Ectodermal cell (in vitro differentiated cells): Measurements from ENCODE around the gene CIZ1.

ENCODE experiments used
- H3K27ac ChIP-seq: 2 replicates; pipeline ENCODE4 v1.7.0; 2013; ENCODE audit warnings: mild to moderate bottlenecking, low read depth, low read length; ENCODE audit not compliant: insufficient read depth, poor library complexity, severe bottlenecking
- H3K27me3 ChIP-seq: 2 replicates; pipeline ENCODE4 v1.7.0; 2013; ENCODE audit warnings: mild to moderate bottlenecking, low read length; ENCODE audit not compliant: insufficient read depth, control insufficient read depth, poor library complexity, severe bottlenecking
- H3K36me3 ChIP-seq: one replicate; pipeline ENCODE4 v1.7.0; 2013; ENCODE audit warnings: low read length; ENCODE audit not compliant: control insufficient read depth, insufficient read depth
- H3K4me1 ChIP-seq: one replicate; pipeline ENCODE4 v1.7.0; 2013; ENCODE audit warnings: low read length; ENCODE audit not compliant: control insufficient read depth, insufficient read depth
- H3K4me3 ChIP-seq: 2 replicates; pipeline ENCODE4 v1.7.0; 2013; ENCODE audit warnings: low read depth, low read length, control low read depth; ENCODE audit not compliant: insufficient read depth
- H3K9me3 ChIP-seq: 2 replicates; pipeline ENCODE4 v1.7.0; 2013; ENCODE audit warnings: mild to moderate bottlenecking, low read length, moderate library complexity; ENCODE audit not compliant: control insufficient read depth
- WGBS, 2 experiments: methylation state at CpG; one replicate each; pipeline ENCODE4 v1.1.7; 2013; ENCODE audit warnings: missing lambda C conversion rate in 2 of 2; 5-methylcytosine and 5-hydroxymethylcytosine counted together

The CIZ1 gene

DNA sequence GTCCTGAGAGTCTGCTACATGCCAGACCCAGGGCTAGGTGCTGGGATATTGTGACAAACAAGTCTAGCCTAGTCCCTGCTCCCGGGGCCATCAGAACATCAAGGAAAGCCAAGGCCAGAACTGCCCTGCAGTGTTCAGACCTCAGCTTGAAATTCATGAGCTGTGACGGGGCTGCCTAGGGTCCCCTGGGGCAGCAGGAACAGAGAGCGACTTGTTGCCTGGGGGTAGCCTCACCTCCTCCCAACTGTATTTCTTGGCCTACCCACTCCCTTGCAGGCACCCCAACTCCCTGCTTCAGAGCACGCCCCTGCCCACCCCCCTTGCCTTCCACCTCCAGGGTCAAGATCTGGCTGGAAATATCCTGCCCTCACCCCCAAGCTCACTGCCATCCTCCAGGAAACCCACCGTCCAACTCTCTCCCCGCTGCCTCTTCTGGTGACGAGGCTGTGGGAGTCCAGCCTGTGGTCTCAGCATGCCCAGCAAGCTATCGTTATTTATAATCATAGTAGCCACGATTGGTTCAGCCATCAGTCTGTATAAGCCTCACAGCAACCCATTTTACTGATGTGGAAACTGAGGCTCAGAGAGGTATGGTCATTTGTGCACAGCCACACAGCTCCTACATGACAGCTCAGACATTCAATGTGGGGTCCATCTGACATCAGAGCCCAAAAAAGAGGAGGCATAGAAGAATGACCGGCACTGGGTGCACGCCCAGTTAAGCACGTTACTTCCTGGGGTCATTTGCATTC is 22.6 kb upstream of the CIZ1 start:
- no peaks in the 10 kb centered on the region for H3K36me3 ChIP-seq
- H3K4me1 ChIP-seq = peaks cover 9% of the 10 kb centered on the region
- no peak overlapping the region for H3K4me3 ChIP-seq
- H3K27ac ChIP-seq = no peak overlapping the region
- 93 to 95% methylated on average over 12 of the region's 12 CpGs for WGBS, 2 experiments
- no peaks in the 10 kb centered on the region for H3K27me3 ChIP-seq
- H3K9me3 ChIP-seq = no peaks in the 10 kb centered on the region

DNA sequence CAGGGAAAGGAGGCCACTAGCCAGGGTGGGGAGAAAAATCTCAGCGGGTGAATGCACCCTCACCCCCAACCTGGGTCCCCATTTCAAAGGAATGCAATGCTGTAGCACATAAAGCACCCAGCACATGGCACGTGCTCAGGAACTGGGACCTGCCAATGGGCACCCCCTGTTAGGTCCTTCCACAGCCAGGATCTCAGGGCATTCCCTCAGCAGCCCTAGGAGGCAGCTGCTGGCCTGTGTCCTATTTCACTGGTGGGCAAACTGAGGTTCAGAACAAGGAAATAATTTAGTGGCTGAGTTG is 20.6 kb upstream of the CIZ1 start:
- Histone ChIP-seq H3K9me3 (no peaks in the 10 kb centered on the region), H3K27me3 (no peaks in the 10 kb centered on the region), H3K4me3 (no peak overlapping the region), H3K4me1 (no peaks in the 10 kb centered on the region), H3K27ac (no peak overlapping the region), H3K36me3 (no peaks in the 10 kb centered on the region)
- 89 to 98% methylated on average over 2 of the region's 2 CpGs for WGBS, 2 experiments

DNA sequence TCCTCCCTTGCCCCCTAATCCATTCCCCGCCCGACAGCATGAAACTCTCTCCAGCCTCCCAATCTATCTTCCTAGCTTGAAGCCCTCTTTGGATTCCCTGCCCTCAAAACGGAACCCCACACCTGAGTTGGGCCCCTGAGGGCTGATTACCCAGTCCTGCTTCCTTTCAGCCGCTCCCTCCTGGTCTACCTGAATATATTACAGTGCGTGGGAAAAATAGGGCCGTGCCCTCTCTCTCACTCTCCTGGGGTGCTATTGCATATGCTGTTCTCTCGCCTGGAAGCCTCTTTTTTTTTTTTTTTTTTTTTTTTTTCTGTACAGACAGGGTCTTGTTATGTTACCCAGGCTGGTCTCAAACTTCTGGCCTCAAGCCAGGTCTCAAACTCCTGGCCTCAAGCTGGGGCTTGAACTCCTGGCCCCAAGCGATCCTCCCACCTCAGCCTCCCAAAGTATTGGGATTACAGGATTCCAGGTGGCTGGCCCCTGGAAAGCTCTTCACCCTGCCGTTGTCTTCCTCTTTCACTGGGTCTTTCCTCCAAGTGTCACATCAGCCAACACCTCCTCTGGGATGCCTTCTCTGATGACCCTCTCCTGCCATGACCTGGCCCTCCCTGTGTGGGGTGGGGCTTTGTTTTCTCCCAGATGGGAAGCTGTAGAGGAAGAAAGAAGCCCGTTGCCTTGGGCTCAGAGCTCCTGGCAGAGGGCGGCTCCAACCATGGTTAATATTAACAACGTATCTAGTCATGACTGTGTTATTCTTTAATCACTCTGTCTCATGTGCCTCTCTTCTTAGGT is 20.0 kb upstream of the CIZ1 start:
- Histone ChIP-seq H3K4me3 (no peak overlapping the region), H3K27ac (no peak overlapping the region), H3K4me1 (no peaks in the 10 kb centered on the region), H3K36me3 (no peaks in the 10 kb centered on the region), H3K9me3 (no peaks in the 10 kb centered on the region), H3K27me3 (no peaks in the 10 kb centered on the region)
- WGBS, 2 experiments = 89 to 92% methylated on average over 12 of the region's 12 CpGs

DNA sequence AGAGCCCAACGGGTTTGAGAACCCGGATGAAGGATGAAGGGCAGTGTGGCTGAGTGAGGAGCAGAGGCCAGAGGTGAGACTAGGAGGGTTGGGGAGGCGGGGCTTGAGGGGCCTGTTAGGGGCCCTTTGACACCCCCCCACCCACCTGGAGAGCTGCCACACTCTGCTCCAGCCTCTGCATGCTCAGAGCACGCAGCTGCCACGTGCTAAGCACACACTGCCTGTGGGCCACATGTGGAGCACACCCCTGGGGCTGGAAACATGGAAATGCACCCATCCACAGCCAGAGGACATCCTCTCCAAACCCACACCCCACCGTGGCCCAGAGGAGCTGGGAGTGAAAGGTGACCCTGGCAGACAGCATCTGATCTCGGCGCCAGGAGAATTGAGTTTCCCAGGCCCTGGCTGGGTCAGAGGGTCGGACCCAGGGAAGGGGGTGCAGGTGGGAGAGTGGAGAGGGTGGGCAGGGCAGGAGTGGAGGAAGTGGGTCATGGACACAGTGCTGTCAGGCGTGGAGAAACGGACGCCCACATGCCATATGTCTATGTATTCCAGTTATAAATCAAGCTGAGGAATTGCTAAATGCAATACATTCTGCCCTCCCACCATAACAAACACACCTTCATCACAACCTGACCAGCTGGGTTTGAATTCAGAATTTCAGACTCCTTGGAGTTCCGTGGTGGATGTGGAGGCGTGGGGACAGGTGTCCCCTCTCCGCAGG is 17.7 kb upstream of the CIZ1 start:
- no peak overlapping the region for H3K27ac ChIP-seq
- H3K4me3 ChIP-seq = no peak overlapping the region
- no peaks in the 10 kb centered on the region for H3K9me3 ChIP-seq
- H3K36me3 ChIP-seq = no peaks in the 10 kb centered on the region
- H3K27me3 ChIP-seq = no peaks in the 10 kb centered on the region
- 85 to 88% methylated on average over 15 of the region's 15 CpGs for WGBS, 2 experiments
- peaks cover 5% of the 10 kb centered on the region for H3K4me1 ChIP-seq

DNA sequence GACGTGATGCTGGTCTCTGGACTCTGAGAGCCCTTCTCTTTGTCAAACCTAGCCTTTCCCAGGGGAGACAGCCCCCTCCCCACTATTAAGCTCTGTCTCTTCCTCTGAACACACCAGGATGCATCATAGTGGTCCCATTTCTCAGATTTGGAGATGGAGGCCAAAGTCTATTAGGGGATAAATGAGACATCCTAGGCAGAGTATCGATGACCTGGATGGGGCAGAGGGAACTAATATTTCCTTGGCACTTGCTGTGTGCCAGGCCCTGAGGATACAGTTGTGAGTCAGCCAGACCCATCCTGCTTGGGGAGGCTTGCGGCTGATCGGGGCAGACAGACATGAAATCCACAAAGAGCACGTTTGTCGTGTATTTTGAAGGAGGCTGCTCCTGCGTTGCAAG is 17.0 kb upstream of the CIZ1 start:
- no peak overlapping the region for H3K4me3 ChIP-seq
- H3K36me3 ChIP-seq = no peaks in the 10 kb centered on the region
- no peak overlapping the region for H3K27ac ChIP-seq
- H3K27me3 ChIP-seq = no peaks in the 10 kb centered on the region
- no peaks in the 10 kb centered on the region for H3K9me3 ChIP-seq
- peaks cover 5% of the 10 kb centered on the region for H3K4me1 ChIP-seq
- 95 to 96% methylated on average over 7 of the region's 7 CpGs for WGBS, 2 experiments

DNA sequence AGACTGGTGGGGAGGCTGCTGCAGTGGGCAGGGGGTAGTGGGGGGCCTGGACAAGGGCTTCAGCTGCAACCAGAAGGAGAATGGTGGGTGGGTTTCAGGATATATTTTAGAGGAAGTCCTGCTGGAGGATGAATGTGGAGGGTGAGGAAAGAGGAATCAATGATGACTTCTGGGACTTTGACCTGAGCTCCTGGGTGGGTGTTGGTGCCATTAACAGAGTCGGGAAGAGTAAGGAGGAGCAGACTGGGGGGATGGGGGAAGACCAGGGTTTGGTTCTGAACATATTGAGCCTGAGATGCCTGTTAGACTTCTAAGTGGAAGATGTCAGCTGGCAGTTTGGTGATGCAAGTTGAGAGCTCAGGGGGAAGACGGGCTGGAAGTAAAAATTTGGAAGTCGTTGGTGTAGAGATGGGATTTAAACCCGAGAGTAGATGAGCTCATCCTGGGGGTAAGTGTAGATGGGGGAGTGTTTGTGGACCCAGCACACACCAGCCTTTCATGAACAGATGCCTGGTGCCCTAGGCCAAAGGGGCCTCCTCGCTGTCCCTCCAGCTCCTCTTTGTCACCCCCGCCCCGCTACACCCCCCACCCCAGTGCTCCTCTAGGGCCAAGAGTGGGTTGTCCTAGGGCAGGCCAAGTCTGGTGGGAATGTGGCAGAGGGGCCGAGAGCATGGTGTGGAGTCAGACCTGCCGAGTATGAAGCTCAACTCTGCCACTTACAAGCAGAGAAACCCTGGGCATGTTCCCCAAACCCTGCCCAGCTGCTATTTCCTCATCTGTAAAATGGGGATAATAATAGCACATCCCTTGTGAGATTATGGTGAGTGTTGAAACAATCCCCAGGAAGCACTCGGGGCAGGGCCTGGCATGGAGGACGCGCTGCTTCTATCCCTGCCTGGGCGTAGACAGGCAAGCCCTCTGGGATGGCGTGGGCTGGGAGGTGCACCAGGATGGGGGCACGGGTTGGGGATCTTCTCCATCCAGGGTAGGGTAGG is 15.8 kb upstream of the CIZ1 start:
- Histone ChIP-seq H3K27ac (no peak overlapping the region), H3K27me3 (no peaks in the 10 kb centered on the region), H3K9me3 (no peaks in the 10 kb centered on the region), H3K4me3 (no peak overlapping the region), H3K4me1 (peaks cover 5% of the 10 kb centered on the region), H3K36me3 (no peaks in the 10 kb centered on the region)
- 92 to 96% methylated on average over 14 to 15 of the region's 15 CpGs for WGBS, 2 experiments

DNA sequence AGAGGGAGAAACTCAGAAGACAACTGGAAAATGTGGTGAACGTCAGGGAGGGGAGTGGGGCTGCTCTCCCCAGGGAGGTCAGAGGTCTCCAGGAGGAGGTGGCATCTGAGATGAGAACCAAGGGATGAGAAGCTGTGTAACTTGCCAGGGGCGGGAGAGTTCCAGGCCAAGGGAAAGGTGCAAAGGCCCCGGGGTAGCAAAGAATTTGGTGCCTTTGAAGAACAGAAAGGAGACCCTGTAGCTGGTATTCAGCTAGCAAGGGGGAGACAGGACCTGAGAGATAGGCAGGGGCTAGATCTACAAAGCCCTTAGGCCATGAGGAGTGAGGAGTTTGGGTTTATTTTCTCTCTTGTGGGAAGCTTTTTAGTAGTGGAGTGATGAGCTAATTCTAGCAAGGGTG is 15.1 kb upstream of the CIZ1 start:
- H3K4me3 ChIP-seq = no peak overlapping the region
- 85 to 88% methylated on average over 3 of the region's 3 CpGs for WGBS, 2 experiments

DNA sequence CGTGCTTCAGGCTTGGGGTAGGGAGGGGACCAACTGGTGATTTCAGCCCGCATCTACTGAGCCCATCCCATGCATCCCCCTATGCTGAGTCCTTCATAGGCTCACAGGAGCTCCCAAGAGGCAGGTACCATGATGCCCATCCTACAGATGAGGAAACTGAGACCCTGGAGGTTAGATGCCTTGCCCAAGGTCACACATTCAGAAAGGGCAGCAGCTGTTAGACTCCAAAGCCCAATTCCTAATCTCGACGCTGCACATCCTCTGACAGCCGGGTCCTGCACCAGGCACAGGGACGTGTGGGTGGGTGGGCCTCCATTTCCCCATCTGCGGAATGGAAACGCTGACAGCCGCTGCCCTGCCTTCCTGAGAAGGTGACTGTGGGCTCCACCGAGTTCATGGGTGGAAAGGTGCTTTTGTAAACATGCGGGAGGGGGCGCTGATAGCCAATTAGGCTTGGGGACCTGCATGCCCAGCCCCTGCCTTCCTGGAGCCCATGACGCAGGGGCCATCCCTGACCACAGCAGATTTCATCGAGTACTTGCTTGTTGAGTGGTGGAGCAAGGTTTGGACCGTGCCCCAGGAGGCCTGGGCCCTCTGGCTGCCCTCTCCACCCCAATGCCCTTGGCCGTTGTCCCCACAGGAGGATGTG is 14.0 kb upstream of the CIZ1 start:
- H3K9me3 ChIP-seq = no peaks in the 10 kb centered on the region
- no peaks in the 10 kb centered on the region for H3K27me3 ChIP-seq
- peaks cover 5% of the 10 kb centered on the region for H3K4me1 ChIP-seq
- H3K4me3 ChIP-seq = no peak overlapping the region
- H3K36me3 ChIP-seq = no peaks in the 10 kb centered on the region
- WGBS, 2 experiments = 85 to 89% methylated on average over 16 of the region's 16 CpGs
- no peak overlapping the region for H3K27ac ChIP-seq

More for the DNA sequence above, 15.1 kb upstream of the CIZ1 start:
- no peak overlapping the region for H3K27ac ChIP-seq
- no peaks in the 10 kb centered on the region for H3K9me3 ChIP-seq
- H3K36me3 ChIP-seq = no peaks in the 10 kb centered on the region
- no peaks in the 10 kb centered on the region for H3K27me3 ChIP-seq
- peaks cover 5% of the 10 kb centered on the region for H3K4me1 ChIP-seq

DNA sequence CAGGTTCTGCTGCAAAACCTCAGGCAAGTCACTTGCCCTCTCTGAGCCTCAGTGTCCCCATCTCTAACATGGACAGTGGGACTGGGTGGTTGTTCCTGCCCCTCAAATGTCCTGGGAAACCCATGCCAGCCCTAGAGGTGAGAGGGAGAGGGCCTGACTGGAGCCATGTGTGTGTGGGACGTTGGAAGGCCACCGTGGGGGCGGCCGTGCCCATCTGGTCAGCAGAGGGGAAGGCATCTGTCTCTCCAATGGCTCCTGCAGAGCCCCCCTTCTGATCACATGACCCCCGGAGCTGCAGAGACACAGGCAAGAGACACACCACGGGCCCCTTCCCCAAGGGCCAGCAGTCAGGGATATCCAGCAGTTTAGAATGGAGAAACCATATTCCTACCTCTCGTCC is 13.5 kb upstream of the CIZ1 start:
- H3K4me1 ChIP-seq = peaks cover 5% of the 10 kb centered on the region
- WGBS, 2 experiments = 80 to 84% methylated on average over 7 of the region's 7 CpGs
- H3K27me3 ChIP-seq = no peaks in the 10 kb centered on the region
- no peak overlapping the region for H3K27ac ChIP-seq
- peak overlapping the region; percentile 56 for H3K4me3 ChIP-seq
- no peaks in the 10 kb centered on the region for H3K9me3 ChIP-seq
- H3K36me3 ChIP-seq = no peaks in the 10 kb centered on the region
